Activated naive CD4-positive, alpha-beta T cell treated with anti-CD3 and anti-CD28 coated beads, Interleukin-2, amount 50 U/mL, for 16 hours (primary cell): ENCODE data around the gene EAF2.
"Not testable (repeated sequence)": the region's sequence is repeated elsewhere in the genome, so short reads cannot be mapped to it uniquely, and the experiment has no call there.

Source experiments
- DNase-seq: peaks from one replicate; pipeline ENCODE4 v3.0.0-alpha.2; 2020

The EAF2 gene

DNA sequence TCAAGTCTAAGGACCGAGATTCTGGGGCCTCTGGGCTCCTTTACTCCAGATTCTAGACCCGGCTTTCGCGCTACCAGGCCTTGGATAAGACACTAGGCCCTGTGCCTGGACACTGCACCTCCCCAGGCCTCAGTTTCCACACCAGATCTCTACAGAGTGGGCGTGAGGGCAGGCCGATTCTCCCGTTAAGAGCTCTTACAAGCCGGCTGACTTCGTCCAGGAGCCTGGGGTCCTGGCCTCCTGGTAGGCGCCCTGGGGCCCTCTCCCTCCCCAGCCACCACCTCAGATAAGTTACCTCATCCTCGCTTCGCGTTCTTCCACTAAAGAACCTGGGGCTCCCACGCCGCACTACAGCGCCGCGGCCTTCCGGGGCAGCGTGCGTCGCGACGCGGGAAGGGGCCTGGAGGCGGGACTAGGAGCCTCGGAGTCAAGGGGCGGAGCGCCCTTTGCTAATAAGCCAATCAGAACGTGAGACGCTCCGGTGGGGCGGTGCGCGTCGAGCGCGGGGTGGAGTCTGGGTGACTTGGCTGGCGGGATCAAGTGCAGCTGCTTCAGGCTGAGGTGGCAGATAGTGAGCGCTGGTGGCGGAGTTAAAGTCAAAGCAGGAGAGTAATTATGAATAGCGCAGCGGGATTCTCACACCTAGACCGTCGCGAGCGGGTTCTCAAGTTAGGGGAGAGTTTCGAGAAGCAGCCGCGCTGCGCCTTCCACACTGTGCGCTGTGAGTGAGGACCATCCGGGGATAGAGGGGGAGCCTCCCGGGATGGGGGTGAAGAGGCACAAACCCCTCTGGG lies at the start of gene EAF2, which contains the start of gene IQCB1:
Gene EAF2, plus strand, starts transcription at position 539 of the 794 bp plus-strand sequence. Its CDS starts 77 bp downstream, at position 616.
Gene IQCB1, minus strand, starts transcription at position 390 of the 794 bp plus-strand sequence. CDS start 6,100 bp downstream, outside the sequence.
- DNase-seq, result peak; percentile 93

DNA sequence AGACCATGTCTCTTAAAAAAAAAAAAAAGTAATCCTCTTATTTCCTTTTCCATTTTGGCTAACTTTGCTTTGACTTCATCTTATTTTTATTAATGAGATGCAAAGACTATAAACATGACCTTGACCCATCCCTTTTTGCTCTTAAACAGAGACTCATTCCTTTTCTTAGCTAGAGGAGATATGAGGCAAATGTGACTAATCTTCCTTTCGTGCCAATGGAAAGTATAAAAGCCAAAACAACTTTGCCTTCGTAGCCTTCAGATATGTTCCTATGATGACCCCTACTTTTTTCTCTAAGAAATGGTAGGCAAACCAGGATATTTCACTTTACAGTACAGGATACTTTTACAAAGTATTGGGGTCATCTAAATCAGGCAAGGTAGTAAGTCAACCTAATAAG lies 48.5 kb upstream of the EAF2 start:
- no peak for DNase-seq

DNA sequence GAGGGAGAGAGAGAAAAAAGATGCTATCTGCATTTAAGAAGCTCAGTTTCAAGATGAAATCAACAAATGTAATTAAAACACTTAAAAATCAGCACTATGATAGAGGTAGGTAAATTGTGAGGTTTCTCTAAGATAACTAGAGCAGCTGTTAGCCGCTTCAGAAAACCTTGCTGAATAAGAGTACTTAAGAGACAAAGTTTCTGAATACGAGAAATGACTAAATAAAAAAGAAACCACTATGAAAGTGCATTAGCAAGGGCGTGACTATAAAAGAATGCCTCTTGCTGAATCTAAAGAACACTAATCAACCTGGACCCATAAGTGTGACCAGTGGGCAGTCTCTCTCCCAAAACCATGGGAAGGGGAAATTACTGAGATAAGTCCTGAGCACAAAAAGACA lies 41.9 kb upstream of the EAF2 start:
- DNase-seq, result no peak

DNA sequence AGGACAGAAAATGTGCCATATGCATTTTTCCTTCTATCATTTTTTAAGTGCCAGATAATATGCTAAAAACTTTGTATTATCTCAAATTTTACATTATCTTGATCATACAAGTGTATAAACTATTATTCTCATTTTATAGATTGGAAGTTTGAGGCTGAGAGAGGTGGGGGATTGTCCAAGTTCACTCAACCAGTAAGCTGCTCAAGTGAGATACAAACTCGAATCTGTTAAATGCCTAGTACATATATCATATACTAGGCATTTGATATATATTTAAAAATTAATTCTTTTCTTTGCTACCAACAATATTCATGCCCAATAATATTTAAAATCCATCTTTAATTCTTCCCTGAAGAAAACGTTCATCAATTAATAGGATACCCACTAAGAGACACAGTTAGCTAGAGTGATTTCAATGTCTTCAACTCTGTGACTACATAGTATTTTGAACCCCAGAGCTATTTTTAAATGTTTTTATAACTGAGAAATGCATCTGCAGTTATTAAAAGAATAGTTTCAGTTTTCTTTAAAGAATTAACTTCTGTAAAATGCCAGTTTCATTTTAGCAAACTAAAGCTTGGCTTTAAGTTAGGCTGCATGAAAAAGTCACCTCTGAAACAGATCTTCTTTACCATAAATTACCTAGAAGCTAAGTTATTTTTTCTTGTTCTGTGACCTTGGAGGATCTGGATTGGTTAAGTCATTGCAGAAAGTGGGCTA lies 40.6 kb upstream of the EAF2 start:
- DNase-seq, result no peak

DNA sequence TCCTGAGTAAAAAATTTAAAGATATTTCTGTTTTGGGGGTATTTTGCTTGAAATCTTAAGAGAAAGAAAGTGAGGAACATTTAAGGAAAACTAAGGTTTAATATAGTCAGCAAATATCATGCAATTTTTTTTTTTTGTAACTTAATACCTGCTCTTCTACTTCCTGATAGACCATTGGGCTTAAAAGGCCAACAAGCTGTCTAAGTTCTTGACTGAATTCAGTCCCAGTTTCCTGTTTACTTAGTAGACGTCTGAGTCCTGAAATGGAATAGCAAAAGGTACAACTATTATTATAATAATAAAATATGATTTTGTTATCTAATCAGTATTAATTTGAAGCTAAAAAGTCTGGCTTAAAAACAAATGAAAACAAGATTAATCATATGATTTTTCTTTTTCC lies 38.0 kb upstream of the EAF2 start:
- no peak for DNase-seq

DNA sequence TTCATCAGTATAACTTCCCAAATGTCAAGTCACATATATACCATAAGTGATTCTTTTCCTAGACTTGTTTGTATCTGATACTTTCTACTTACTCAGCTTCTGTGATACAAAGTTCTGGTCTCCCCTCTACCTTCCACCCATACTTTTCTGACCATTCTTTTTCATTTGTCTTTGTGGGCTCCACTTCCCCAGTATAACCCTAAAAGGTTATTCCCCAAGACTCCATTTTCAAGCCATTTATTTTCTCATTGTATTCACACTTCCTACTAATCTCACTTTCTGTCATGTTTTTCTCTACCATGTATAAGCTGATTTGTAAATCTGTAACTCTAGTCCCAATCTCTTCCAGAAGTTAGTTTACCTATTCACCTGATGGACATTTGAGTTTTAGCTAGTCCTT lies 34.1 kb upstream of the EAF2 start:
- no peak for DNase-seq

DNA sequence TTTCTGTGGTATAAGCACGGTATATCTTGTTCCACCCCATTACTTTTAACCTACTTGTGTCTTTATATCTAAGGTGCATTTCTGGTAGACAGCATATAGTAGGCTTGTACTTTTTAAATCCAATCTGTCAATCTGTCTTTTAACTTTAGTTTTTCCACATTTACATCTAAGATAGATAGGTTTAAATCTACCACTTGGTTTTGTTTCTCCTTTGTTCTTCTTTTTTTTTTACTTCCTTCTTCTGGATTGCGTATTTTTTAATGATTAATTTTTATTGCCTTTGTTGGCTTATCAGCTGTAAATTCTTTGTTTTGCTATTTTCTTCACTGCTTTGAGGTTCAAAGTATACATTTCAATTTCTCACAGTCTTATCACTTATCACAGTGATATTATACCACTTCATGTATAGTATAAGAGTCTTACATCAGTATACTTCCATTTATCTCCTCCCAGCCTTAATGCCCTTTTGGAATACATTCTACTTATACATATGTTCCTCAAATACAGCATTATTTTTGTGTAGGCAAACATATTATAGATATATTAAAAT lies 31.2 kb upstream of the EAF2 start:
- no peak for DNase-seq

DNA sequence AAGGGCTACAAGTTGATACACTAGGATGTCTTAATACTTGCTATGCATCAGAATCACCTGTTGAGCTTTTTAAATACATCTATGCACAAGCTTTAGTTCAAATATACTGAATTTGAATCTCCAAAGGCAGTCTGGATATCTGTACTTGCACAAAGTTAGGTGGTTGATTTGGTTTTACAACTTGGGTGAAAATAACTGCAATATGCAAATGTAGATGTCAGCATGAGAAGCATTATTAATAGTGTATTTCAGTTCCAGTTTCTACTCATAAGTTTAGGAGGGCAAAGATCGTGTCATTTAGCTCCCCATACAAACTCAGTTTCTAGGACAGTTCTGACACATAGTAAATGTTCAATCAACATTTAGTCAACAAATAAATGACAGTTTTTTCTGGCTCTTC lies 25.8 kb upstream of the EAF2 start:
- no peak for DNase-seq

DNA sequence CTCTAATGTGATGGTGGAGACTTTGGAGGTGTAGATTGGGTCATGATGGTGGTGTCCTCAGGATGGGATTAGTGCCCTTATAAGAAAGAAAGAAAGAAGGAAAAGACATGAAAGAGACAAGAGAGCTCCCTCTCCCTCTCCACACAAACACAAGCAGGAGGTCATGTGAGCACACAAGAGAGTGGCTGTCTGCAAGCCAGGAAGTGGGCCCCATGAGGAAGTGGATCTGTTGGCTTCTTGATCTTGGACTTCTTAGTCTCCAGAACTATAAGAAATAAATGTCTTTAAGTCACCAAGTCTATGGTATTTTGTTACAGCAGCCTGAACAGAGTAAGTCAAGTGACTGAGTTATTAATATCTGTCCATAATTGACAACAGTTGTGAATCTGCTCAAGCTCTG lies 17.3 kb upstream of the EAF2 start:
- no peak for DNase-seq

DNA sequence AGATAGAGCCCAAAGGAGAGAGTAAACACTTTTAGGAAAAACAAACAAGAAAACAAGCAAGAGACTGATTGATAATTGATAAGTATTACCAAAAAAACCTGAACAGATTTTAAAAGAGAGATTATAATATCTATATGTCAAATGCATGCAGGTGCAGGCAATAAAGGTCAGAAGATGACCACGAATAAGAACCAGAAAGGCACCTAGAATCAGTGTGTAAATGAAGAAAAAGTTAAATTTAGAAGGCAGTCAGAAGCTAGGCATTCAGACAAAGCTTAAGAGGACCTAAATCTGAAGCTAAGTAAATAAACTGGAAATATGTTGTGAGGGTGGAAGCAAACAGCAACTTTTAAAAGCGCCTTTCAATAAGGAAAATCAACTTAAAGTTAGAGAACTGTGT lies 16.4 kb upstream of the EAF2 start:
- DNase-seq, result no peak

DNA sequence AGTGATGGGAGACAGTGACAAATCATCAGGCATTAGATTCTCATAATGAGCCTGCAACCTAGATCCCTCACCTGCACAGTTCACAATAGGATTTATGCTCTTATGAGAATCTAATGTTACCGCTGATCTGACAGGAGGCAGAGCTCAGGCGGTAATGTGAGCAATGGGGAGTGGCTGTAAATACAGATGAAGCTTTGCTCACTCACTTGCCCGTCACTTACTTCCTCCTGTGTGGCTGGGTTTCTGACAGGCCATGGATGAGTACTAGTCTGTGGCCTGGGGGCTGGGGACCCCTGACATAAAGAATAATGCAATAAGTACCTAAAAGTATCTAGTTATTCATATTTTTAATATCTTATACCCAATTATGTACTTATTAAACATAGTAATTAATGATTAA lies 15.8 kb upstream of the EAF2 start:
- DNase-seq, result no peak

DNA sequence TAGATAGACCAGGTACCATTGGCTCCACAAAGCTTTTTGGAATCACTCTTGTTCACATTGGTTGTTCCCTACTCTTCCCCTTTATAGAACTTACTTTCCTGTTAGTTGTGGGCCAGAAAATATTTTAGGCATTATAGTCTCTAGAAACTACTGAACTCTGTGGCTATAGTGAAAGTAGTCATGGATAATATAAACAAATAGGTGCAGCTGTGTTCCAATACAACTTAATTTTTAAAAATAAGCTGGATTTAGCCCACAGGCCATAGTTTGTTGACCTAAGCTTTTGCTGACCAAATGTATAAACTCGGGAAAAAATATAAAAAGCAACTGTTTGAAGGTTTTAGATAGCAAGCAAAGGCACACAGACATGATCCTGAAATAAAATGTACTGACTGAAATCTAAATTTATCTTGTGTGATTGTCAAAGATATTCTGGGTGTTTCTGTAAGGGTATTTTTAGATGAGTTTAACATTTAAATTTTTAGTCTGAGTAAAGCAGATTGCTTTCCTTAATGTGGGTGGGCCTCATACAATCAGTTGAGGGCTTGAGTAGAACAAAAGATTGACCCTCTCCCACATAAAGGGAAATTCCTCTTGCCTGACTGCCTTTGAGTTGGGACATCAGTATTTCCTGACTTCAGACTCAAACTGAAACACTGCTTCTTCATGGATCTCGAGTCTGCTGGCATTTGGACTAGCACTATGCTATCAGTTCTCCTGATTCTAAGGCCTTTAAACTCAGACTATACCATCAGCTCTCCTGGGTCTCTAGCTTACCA lies 13.4 kb upstream of the EAF2 start:
- DNase-seq, result no peak

DNA sequence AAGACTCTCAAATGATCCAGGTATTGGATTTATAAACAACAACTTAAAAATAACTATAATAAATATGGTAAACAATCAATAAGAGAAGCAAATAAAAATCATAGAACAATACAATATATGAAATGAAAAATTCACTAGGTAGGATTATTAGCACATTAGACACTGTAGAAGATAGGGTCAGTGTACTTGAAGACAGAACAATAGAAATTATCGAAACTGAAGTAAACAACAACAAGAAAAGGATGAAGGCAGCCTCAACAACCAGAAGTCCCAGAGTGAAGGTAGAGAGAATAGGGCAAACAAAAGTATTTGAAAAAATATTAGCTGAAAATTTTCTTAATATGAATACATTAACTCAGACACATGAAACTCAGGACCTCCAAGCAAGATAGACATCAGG lies 12.0 kb upstream of the EAF2 start:
- no peak for DNase-seq

DNA sequence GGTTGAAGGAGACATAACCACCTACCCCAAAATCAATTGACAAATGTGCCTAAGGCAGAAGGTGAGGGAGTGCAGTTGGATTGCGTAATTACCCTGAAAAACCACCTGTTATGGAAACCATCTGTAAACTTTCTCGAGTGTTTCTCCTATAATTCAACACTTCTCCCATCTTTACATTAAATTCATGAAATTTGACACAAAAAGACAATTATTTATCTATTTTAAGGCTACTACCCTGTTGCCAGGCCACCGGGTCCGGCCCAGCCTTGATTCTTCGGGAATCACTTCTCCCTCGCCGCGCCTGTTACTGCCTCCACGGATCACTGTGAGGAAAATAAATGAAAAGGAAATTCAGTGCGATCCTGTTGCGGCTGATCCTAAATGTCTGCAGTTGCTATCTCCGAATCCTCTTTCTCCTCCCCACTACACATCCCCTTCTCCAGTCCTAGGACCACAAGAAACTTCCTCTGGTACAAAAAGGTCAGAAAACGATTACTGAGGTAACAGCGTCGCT lies 795 bp upstream of the EAF2 start:
- DNase-seq, result no peak

DNA sequence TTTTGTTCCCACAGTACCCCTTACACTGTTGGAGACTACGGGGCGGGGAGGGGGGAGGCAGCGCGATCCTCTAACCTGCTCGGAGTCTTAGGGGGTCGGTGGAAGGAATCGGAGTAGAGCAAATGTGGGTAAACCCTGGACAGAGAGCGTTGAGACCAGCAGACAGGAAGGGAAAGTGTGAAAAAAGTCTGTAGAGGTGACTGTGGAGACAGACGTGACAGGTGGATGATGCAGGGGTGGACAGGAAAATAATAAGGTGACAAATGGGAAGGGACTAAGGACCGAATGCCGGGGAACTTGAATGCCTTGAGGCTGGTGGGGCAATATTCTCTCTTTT lies 424 bp downstream of the EAF2 start:
- DNase-seq, result no peak

DNA sequence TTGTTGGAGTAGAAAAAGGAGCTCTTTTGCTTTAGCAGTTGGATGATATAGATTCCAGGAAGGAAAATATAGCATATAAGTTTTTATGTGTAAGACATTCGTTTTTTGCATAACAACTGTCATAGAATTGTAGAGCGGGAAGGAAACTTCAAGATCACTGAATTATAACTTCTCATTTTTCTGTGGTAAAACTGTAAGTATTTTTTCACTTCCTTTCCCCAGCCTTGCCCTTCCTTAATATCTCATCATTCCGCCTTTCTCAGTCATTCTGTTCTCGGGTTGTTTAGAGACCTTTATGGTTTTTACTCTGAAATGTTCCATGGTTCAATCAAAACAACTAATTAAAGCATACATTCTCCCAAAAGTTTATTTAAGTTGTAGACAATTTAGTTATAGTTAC lies 1.1 kb downstream of the EAF2 start:
- no peak for DNase-seq

DNA sequence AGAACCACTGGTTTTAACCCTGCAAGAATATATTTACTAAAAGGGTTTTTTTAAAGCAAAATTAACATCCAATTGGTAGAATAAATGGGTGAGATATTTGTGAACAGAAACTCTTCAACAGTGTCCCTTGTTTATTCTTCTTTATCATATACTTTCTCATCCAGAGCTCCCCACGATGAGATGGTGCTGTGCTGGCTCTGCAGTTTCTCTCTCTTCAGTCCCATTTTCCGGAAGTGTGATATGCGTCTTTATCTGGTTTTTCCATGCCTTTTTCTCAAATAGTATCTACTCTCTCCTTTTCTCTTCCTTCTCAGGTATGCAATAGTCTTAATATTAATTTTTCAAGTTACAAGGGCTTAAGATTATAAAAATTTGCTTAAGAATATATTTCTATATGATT lies 1.5 kb downstream of the EAF2 start:
- DNase-seq, result no peak

DNA sequence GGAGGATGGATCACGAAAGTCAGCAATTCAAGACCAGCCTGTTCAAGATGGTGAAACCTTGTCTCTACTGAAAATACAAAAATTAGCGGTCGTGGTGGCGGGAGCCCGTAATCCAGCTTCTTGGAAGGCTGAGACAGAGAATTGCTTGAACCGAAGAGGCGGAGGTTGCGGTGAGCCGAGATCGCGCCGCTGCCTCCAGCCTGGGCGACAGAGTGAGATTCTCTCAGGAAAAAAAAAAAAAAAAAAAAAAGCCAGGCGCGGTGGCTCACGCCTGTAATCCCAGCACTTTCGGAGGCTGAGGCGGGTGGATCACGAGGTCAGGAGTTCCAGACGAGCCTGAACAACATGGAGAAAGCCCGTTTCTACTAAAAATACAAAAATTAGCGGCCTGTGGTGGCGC lies 5.0 kb downstream of the EAF2 start:
- DNase-seq, result no peak

DNA sequence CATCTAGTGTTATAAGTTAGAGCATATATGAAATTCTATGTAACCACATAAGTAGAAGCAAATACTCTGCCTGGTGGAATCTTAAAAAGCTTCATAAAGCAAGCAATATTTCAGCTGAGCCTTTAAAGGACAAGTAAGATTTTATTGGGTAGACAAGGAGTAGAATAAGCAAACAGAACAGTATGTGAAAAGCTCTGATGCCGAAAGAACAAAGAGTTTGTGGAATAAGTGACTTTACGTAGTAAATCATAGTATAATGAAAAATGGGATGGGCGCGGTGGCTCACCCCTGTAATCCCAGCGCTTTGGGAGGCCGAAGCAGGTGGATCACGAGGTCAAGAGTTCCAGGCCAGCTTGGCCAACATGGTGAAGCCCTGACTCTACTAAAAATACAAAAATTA lies 9.9 kb downstream of the EAF2 start:
- no peak for DNase-seq

DNA sequence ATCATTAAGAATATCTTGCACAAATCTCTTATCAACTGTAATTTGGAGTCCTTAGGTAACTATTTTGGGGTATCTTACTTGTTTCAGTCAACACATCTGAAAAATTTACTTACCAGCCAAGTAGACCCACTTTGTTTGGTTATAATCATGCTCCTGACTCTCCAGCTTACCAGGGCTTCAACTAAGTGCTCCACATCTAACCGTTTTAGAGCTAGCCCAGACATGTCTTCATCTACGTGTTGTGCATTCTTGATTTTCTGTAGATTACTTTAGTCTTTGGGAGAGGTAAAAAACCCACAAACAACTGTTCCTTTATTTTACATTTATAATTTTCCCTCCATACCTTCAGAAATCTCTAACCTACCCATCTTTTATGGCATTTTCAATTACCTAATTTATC lies 17.2 kb downstream of the EAF2 start:
- no peak for DNase-seq

DNA sequence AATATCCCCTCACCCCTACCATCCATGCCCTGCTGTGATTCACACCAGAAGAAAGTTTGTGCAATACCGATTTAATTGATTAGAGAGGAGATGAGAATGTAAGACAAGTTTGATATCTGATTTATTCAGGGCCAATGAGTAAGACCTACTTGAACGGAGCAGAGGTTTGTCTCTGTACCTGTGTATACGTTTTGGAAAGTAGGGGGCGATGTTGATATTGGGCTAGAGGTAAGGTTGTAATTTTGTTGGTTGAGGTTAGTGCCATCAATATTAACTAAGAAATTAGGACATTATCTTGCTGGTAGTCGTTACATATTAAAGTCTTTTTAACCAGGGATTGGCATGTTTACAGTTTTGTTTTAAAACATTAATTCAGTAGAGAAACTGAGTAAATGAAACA lies 20.5 kb downstream of the EAF2 start:
- no peak for DNase-seq

DNA sequence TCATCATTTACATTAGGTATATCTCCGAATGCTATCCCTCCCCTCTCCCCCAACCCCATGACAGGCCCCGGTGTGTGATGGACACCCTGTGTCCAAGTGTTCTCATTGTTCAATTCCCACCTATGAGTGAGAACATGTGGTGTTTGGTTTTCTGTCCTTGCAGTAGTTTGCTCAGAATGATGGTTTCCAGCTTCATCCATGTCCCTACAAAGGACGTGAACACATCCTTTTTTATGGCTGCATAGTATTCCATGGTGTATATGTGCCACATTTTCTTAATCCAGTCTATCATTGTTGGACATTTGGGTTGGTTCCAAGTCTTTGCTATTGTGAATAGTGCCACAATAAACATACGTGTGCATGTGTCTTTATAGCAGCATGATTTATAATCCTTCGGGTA lies 22.8 kb downstream of the EAF2 start:
- not testable (repeated sequence) for DNase-seq

DNA sequence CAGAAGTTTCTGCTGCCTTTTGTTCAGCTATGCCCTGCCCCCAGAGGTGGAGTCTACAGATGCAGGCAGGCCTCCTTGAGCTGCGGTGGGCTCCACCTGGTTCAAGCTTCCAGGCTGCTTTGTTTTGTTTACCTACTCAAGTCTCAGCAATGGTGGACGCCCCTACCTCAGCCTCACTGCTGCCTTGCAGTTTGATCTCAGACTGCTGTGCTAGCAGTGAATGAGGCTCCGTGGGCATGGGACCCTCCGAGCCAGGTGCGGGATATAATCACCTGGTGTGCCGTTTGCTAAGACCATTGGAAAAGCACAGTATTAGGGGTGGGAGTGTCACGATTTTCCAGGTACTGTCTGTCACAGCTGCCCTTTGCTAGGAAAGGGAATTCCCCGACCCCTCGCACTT lies 28.2 kb downstream of the EAF2 start:
- not testable (repeated sequence) for DNase-seq
